Suprapubic skin (tissue), 4 donors: Measurements from ENCODE around the gene NEU4.

Experiments used
- CTCF ChIP-seq, 2 donors: fragments of 200-600 bp in 1 of 2; fragments of 450-650 bp in 1 of 2; sonication (generic) in 1 of 2; IDR thresholded peaks; one replicate each; pipeline ENCODE4 v1.5.1; 2016 to 2019; ENCODE audit warnings: antibody characterized with exemption in 2 of 2, mild to moderate bottlenecking in 1 of 2, moderate library complexity in 1 of 2
- EP300 ChIP-seq: sonication (generic); formaldehyde crosslinking; IDR thresholded peaks from one replicate; pipeline ENCODE4 v1.6.1; 2017; ENCODE audit warnings: antibody characterized with exemption
- POLR2A ChIP-seq, 2 donors: fragments of 450-650 bp; IDR thresholded peaks; one replicate each; pipeline ENCODE4 v1.6.1; 2017; ENCODE audit warnings: antibody characterized with exemption in 2 of 2, mild to moderate bottlenecking in 2 of 2, moderate library complexity in 2 of 2
- POLR2AphosphoS5 ChIP-seq, 3 donors: sonication (generic); formaldehyde crosslinking; IDR thresholded peaks; one replicate each; pipeline ENCODE4 v1.6.1; 2017; ENCODE audit warnings: antibody characterized with exemption in 3 of 3

GRCh38 chr2:241855245-241855887 is 46.4 kb downstream of the NEU4 start:
- TF ChIP-seq POLR2A (IDR thresholded peaks at IDR 0.05) (no peak), CTCF (IDR thresholded peaks at IDR 0.05) (no peak), POLR2AphosphoS5 (IDR thresholded peaks at IDR 0.05) (no peak), EP300 (no peak)
